ENCODE results near the gene NHSL2.

The NHSL2 gene

GRCh38 chrX:72126539-72127140 lies 216.0 kb downstream of the NHSL2 start:
- peak in 57 of 58 donors; percentile 1 to 88 (median 59) for DNase-seq

GRCh38 chrX:72127332-72127731 lies 216.7 kb downstream of the NHSL2 start:
- no peak for DNase-seq

GRCh38 chrX:72128183-72128834 lies 217.7 kb downstream of the NHSL2 start:
- no peak for DNase-seq

- peak in 1 of 58 donors; percentile 3 for DNase-seq
These were observed 218.2 kb downstream of the NHSL2 start for GRCh38 chrX:72128881-72129280.

- DNase-seq, result no peak
These were observed 219.0 kb downstream of the NHSL2 start for GRCh38 chrX:72129661-72130060.

- DNase-seq, result no peak
These were observed 219.6 kb downstream of the NHSL2 start for GRCh38 chrX:72130156-72130761.

GRCh38 chrX:72130762-72131250 lies 220.2 kb downstream of the NHSL2 start:
- DNase-seq, result no peak

GRCh38 chrX:72131317-72132294 lies 221.0 kb downstream of the NHSL2 start, which contains the start of gene RTL5:
Gene RTL5, minus strand, starts transcription at chrX:72131915.
- peak; percentile 4 to 93 (median 80) for DNase-seq

- no peak for DNase-seq
These were observed 221.8 kb downstream of the NHSL2 start for GRCh38 chrX:72132456-72132855.

- no peak for DNase-seq
These were observed 223.4 kb downstream of the NHSL2 start for GRCh38 chrX:72133851-72134546.

GRCh38 chrX:72137846-72138495 lies 227.3 kb downstream of the NHSL2 start:
- no peak for DNase-seq

GRCh38 chrX:72139538-72139937 lies 228.9 kb downstream of the NHSL2 start:
- DNase-seq, result no peak

- DNase-seq, result no peak
These were observed 230.8 kb downstream of the NHSL2 start for GRCh38 chrX:72141372-72142004.

- DNase-seq, result peak in 4 of 58 donors; percentile 1 to 3 (median 2)
These were observed 231.6 kb downstream of the NHSL2 start for GRCh38 chrX:72142094-72142793.

GRCh38 chrX:72142794-72143608 lies 232.4 kb downstream of the NHSL2 start:
- DNase-seq, result no peak

GRCh38 chrX:72143609-72143907 lies 232.9 kb downstream of the NHSL2 start:
- no peak for DNase-seq

GRCh38 chrX:72145181-72145580 lies 234.5 kb downstream of the NHSL2 start:
- DNase-seq, result no peak

GRCh38 chrX:72146527-72146926 lies 235.9 kb downstream of the NHSL2 start:
- no peak for DNase-seq

All from anterior cingulate cortex (tissue), 58 donors.